Neutrophil (primary cell): Measurements from ENCODE around the gene NEMF.
"Not testable (repeated sequence)": the region's sequence is repeated elsewhere in the genome, so short reads cannot be mapped to it uniquely, and the experiment has no call there.

ENCODE experiments used
- H3K27ac ChIP-seq: fragments of 200-600 bp; sonication (generic); 2 replicates; pipeline ENCODE4 v1.5.1; 2016; ENCODE audit warnings: mild to moderate bottlenecking, moderate library complexity
- H3K27me3 ChIP-seq: fragments of 200-600 bp; sonication (generic); 2 replicates; pipeline ENCODE4 v1.6.0; 2016; ENCODE audit warnings: mild to moderate bottlenecking
- H3K36me3 ChIP-seq: fragments of 200-600 bp; sonication (generic); 2 replicates; pipeline ENCODE4 v1.5.1; 2017
- H3K4me1 ChIP-seq, 2 experiments: fragments of 200-600 bp in 1 of 2; sonication (generic) in 1 of 2; 1 replicate in 1 of 2; 2 replicates in 1 of 2; pipeline versions ENCODE4 v1.5.1 to v1.6.1; 2013 to 2016; ENCODE audit warnings: low read depth in 1 of 2, low read length in 1 of 2, mild to moderate bottlenecking in 1 of 2, moderate library complexity in 1 of 2; ENCODE audit not compliant: control insufficient read depth in 1 of 2, insufficient read depth in 1 of 2
- H3K4me3 ChIP-seq, 2 experiments: fragments of 200-600 bp in 1 of 2; sonication (generic) in 1 of 2; 1 replicate in 1 of 2; 2 replicates in 1 of 2; pipeline ENCODE4 v1.5.1; 2013 to 2016; ENCODE audit warnings: low read depth in 1 of 2, low read length in 1 of 2, mild to moderate bottlenecking in 1 of 2, moderate library complexity in 1 of 2
- H3K9me3 ChIP-seq: fragments of 200-600 bp; sonication (generic); 2 replicates; pipeline ENCODE4 v1.5.1; 2016
- CTCF ChIP-seq: fragments of 200-600 bp; sonication (generic); IDR thresholded peaks from 2 replicates; pipeline ENCODE4 v1.5.1; 2016; ENCODE audit warnings: antibody characterized with exemption

The NEMF gene

GRCh38 chr14:49786315-49786714 lies 66.3 kb downstream of the NEMF start:
- H3K27ac ChIP-seq = no peak overlapping the region
- no peaks in the 10 kb centered on the region for H3K4me1 ChIP-seq
- TF ChIP-seq CTCF = no peak
- H3K27me3 ChIP-seq = no peaks in the 10 kb centered on the region
- H3K4me3 ChIP-seq = no peak overlapping the region
- peaks cover 96% of the 10 kb centered on the region for H3K36me3 ChIP-seq
- no peaks in the 10 kb centered on the region for H3K9me3 ChIP-seq

GRCh38 chr14:49783394-49784014 lies 69.1 kb downstream of the NEMF start:
- no peaks in the 10 kb centered on the region for H3K9me3 ChIP-seq
- H3K4me1 ChIP-seq = no peaks in the 10 kb centered on the region
- H3K27me3 ChIP-seq = no peaks in the 10 kb centered on the region
- H3K4me3 ChIP-seq = no peak overlapping the region
- no peak for TF ChIP-seq CTCF
- H3K27ac ChIP-seq = no peak overlapping the region
- peaks cover 98% of the 10 kb centered on the region for H3K36me3 ChIP-seq

- H3K4me3 ChIP-seq, H3K27me3 ChIP-seq, H3K4me1 ChIP-seq, H3K9me3 ChIP-seq, H3K27ac ChIP-seq: not testable (repeated sequence)
- H3K36me3 ChIP-seq = peaks cover 96% of the 10 kb centered on the region
Measured at GRCh38 chr14:49781040-49781439, 71.5 kb downstream of the NEMF start.

- Histone ChIP-seq H3K9me3 (no peaks in the 10 kb centered on the region), H3K27me3 (no peaks in the 10 kb centered on the region), H3K36me3 (peaks cover 90% of the 10 kb centered on the region), H3K4me1 (no peaks in the 10 kb centered on the region), H3K4me3 (no peak overlapping the region), H3K27ac (no peak overlapping the region)
- TF ChIP-seq CTCF = no peak
Measured at GRCh38 chr14:49778421-49778820, 74.2 kb downstream of the NEMF start.

GRCh38 chr14:49774106-49774505 lies 78.5 kb downstream of the NEMF start:
- Histone ChIP-seq H3K4me1 (peaks cover 5% of the 10 kb centered on the region in 2 experiments), H3K27me3 (no peaks in the 10 kb centered on the region), H3K4me3 (no peak overlapping the region), H3K27ac (peak overlapping the region; percentile 11), H3K9me3 (no peaks in the 10 kb centered on the region), H3K36me3 (peaks cover 49% of the 10 kb centered on the region)
- no peak for TF ChIP-seq CTCF

GRCh38 chr14:49771691-49772090 lies 80.9 kb downstream of the NEMF start:
- not testable (repeated sequence) for H3K4me3 ChIP-seq, H3K27ac ChIP-seq, H3K9me3 ChIP-seq, H3K27me3 ChIP-seq
- peaks cover 27% of the 10 kb centered on the region for H3K36me3 ChIP-seq
- H3K4me1 ChIP-seq = peaks cover 16 to 18% of the 10 kb centered on the region in 2 experiments
